Measurements from ENCODE around the gene GNB1.
A peak's percentile ranks its signal among the peaks of the same experiment; 100 is the strongest.

GNB1 gene

GRCh38 chr1:1922956-1923833 lies 32.3 kb upstream of the GNB1 start:
- no peak for DNase-seq

- DNase-seq, result no peak
Observed at GRCh38 chr1:1922702-1922955, 31.7 kb upstream of the GNB1 start.

- DNase-seq, result no peak
Observed at GRCh38 chr1:1921901-1922701, 31.2 kb upstream of the GNB1 start.

- DNase-seq, result no peak
Observed at GRCh38 chr1:1921459-1921862, 30.6 kb upstream of the GNB1 start.

- DNase-seq, result no peak
Observed at GRCh38 chr1:1920608-1921458, 29.9 kb upstream of the GNB1 start.

GRCh38 chr1:1920057-1920607 lies 29.2 kb upstream of the GNB1 start:
- DNase-seq, result no peak

GRCh38 chr1:1919304-1920056 lies 28.6 kb upstream of the GNB1 start:
- DNase-seq, result peak; percentile 93

- DNase-seq, result no peak
Observed at GRCh38 chr1:1918901-1919303, 28.0 kb upstream of the GNB1 start, which contains the start of gene TMEM52. Gene TMEM52 (minus strand): TSS chr1:1919279. CDS start chr1:1919265, 14 bp downstream.

GRCh38 chr1:1917995-1918900 lies 27.4 kb upstream of the GNB1 start:
- no peak for DNase-seq

GRCh38 chr1:1917304-1917976 lies 26.6 kb upstream of the GNB1 start:
- DNase-seq, result no peak

- no peak for DNase-seq
Observed at GRCh38 chr1:1916851-1917251, 26.0 kb upstream of the GNB1 start.

- no peak for DNase-seq
Observed at GRCh38 chr1:1915911-1916840, 25.3 kb upstream of the GNB1 start.

GRCh38 chr1:1914971-1915692 lies 24.2 kb upstream of the GNB1 start, which contains the start of gene CALML6:
Gene CALML6 (plus strand): TSS chr1:1915260. CDS start chr1:1915281, 21 bp downstream.
- DNase-seq, result no peak

GRCh38 chr1:1914101-1914970 lies 23.4 kb upstream of the GNB1 start:
- no peak for DNase-seq

- no peak for DNase-seq
Observed at GRCh38 chr1:1911350-1912041, 20.6 kb upstream of the GNB1 start.

- no peak for DNase-seq
Observed at GRCh38 chr1:1910651-1911331, 19.9 kb upstream of the GNB1 start.
